ENCODE measurements around the gene CYBA.
A peak's percentile ranks its signal among the peaks of the same experiment; 100 is the strongest.

Gene CYBA

DNA sequence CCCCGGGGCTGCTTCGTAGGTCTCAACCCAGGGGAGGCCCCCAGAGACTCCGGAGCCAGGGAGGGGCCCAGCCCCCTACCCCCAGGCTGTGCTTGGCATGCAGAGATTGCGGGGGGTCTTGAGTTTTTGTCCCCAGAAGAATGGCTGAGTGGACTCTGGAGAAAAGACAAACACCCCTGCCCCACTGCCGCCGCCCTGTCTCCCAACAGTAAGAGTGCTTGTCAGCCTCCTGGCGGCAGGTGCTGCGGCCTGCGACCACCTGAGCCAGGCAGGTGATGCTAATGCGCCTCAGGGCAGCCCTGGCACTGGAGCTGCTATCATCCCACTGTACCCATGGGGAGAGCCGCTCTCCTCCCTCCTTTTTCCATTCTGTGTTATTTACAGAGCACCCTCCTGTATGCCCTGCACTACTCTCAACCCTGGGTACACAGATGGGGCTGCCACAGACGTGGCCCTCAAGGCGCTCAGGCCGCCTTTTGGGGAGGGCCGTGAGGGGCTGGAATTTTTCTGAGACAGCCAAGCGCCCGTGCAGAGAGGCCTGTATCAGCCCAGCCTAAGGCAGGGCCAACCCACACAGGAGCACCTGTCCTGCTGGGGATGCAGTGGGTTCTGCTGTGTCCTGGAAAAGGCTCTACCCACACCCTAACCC, 15.1 kb downstream of the CYBA start:
- H4K20me1 ChIP-seq (ENCODE audit: insufficient read depth, low read length) = peaks cover 10% of the 10 kb centered on the region
- H3K4me1 ChIP-seq (ENCODE audit: low read length) = peaks cover 44% of the 10 kb centered on the region
- peaks cover 59% of the 10 kb centered on the region for H3K27me3 ChIP-seq (ENCODE audit: low read depth, low read length)
- peak overlapping the region; percentile 96; the same call in 1 of the 2 replicates for H3K4me3 ChIP-seq (ENCODE audit: low read length)
- peak overlapping the region; percentile 100; the same call in 1 of the 2 replicates for H3K4me2 ChIP-seq (ENCODE audit: low read length)
- H3K9me3 ChIP-seq (ENCODE audit: insufficient read depth, low read length) = no peaks in the 10 kb centered on the region
- no peak overlapping the region for H3K27ac ChIP-seq (ENCODE audit: low read length)
- H2AFZ ChIP-seq (ENCODE audit: low read depth, low read length) = no peak overlapping the region
- H3K79me2 ChIP-seq (ENCODE audit: low read length) = no peaks in the 10 kb centered on the region
- TF ChIP-seq, protein P1, sequence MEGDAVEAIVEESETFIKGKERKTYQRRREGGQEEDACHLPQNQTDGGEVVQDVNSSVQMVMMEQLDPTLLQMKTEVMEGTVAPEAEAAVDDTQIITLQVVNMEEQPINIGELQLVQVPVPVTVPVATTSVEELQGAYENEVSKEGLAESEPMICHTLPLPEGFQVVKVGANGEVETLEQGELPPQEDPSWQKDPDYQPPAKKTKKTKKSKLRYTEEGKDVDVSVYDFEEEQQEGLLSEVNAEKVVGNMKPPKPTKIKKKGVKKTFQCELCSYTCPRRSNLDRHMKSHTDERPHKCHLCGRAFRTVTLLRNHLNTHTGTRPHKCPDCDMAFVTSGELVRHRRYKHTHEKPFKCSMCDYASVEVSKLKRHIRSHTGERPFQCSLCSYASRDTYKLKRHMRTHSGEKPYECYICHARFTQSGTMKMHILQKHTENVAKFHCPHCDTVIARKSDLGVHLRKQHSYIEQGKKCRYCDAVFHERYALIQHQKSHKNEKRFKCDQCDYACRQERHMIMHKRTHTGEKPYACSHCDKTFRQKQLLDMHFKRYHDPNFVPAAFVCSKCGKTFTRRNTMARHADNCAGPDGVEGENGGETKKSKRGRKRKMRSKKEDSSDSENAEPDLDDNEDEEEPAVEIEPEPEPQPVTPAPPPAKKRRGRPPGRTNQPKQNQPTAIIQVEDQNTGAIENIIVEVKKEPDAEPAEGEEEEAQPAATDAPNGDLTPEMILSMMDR (IDR thresholded peaks at IDR 0.05; ENCODE audit: low read depth, low read length) = no peak
- TF ChIP-seq EZH2phosphoT487 (IDR thresholded peaks at IDR 0.05; ENCODE audit: low read depth) = 0 out of 2 replicates have a peak, but pooled peaks have one; percentile 12
- peaks cover 7% of the 10 kb centered on the region for H3K36me3 ChIP-seq (replicated peaks; ENCODE audit: low read depth, low read length)
- H3K9ac ChIP-seq (ENCODE audit: low read length) = no peak overlapping the region

DNA sequence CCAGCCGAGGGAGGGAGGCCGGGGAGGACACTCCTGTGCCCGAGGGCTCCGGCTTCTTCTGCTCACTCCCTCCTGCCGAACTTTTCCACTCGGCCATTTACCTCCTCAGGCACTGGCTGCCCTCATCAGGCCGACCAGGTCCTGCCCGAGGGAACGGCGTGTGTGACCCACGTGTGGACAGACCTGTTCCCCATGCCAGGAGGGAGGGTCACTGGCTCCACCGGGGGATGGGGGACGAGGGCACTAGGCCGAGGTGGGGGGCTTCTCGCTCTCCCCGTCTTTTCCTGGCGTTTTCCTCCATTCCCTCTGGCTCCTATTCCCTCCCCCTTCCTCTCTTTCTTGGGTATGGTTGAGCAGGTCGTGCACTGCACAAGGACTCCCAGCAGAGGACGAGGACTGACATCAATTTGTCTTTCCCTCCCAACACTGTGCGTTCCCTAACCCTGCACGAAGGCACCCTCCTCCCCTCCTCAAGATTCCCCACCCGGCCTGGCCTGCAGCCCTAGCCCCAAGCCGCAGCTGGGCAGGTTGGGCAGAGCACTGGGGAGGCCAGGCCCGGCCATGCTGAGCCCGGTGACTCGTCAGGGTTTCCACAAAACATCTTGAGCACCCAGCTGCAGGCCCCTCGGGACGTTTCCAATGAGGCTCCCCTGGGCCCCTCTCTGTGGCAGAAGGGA, 15.7 kb downstream of the CYBA start:
- H3K36me3 ChIP-seq (replicated peaks; ENCODE audit: low read depth, low read length) = peaks cover 11% of the 10 kb centered on the region
- H3K4me1 ChIP-seq (ENCODE audit: low read length) = peaks cover 44% of the 10 kb centered on the region
- peaks cover 10% of the 10 kb centered on the region for H4K20me1 ChIP-seq (ENCODE audit: insufficient read depth, low read length)
- peaks cover 52% of the 10 kb centered on the region for H3K27me3 ChIP-seq (ENCODE audit: low read depth, low read length)
- H3K9ac ChIP-seq (ENCODE audit: low read length) = peak overlapping the region; percentile 78; the same call in 1 of the 2 replicates
- peak overlapping the region; percentile 100 for H3K4me2 ChIP-seq (ENCODE audit: low read length)
- H2AFZ ChIP-seq (ENCODE audit: low read depth, low read length) = no peak overlapping the region
- H3K4me3 ChIP-seq (ENCODE audit: low read length) = peak overlapping the region; percentile 96
- H3K27ac ChIP-seq (ENCODE audit: low read length) = no peak overlapping the region
- H3K79me2 ChIP-seq (ENCODE audit: low read length) = no peaks in the 10 kb centered on the region
- TF ChIP-seq, protein P1 (IDR thresholded peaks at IDR 0.05; ENCODE audit: low read depth, low read length) = no peak
- no peak for TF ChIP-seq EZH2phosphoT487 (IDR thresholded peaks at IDR 0.05; ENCODE audit: low read depth)
- no peaks in the 10 kb centered on the region for H3K9me3 ChIP-seq (ENCODE audit: insufficient read depth, low read length)

DNA sequence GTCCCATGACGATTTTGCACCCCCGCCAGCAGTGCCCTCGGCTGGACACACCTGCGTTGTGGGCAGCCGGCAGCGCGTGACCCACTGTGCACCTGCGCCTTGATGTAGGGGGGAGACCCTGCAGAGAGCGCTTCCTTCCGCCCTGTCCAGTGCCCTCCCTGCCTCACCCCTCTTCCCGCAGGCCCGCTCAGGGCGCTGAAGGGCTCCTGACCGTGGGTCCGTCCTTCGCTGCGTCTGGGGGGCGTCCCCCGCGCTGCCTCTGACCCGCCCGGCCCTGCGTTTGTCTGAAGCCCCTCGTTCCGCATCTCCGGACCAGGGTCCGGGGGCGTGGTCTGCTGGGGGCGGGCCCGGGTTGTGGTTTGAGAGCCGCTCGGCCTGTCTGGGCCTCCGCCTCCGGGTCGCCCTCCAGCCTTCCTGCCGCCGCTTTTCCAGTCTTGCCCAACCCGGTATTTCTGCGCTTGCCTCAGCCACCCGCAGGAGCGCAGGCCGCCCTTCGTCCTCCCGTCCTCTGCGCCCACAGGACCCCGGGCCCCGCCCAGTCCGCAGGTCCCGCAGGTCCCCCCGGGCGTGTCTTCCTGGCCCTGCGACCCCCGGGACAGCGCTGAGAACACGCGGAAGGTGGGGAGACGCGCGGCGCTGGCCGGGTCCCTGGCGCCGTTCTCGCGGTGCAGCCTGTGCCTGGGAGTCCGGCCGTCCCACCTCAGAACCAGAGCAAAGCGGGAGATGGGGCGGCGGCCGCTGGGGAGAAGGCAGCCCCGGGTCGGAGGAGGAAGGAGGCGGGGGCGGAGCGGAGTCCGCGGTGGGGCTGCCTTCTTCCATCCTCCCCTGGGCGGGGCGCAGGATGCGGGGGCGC, 16.5 kb downstream of the CYBA start:
- no peaks in the 10 kb centered on the region for H3K9me3 ChIP-seq (ENCODE audit: insufficient read depth, low read length)
- peak overlapping the region; percentile 78 for H3K9ac ChIP-seq (ENCODE audit: low read length)
- peak overlapping the region; percentile 96 for H3K4me3 ChIP-seq (ENCODE audit: low read length)
- H3K4me2 ChIP-seq (ENCODE audit: low read length) = peak overlapping the region; percentile 100
- no peaks in the 10 kb centered on the region for H3K79me2 ChIP-seq (ENCODE audit: low read length)
- H2AFZ ChIP-seq (ENCODE audit: low read depth, low read length) = peak overlapping the region; percentile 48; the same call in 1 of the 2 replicates
- H3K27me3 ChIP-seq (ENCODE audit: low read depth, low read length) = peaks cover 45% of the 10 kb centered on the region
- peaks cover 8% of the 10 kb centered on the region for H4K20me1 ChIP-seq (ENCODE audit: insufficient read depth, low read length)
- no peak for TF ChIP-seq EZH2phosphoT487 (IDR thresholded peaks at IDR 0.05; ENCODE audit: low read depth)
- TF ChIP-seq, protein P1 (IDR thresholded peaks at IDR 0.05; ENCODE audit: low read depth, low read length) = no peak
- peaks cover 16% of the 10 kb centered on the region for H3K36me3 ChIP-seq (replicated peaks; ENCODE audit: low read depth, low read length)
- peak overlapping the region; percentile 28; the same call in 1 of the 2 replicates for H3K27ac ChIP-seq (ENCODE audit: low read length)
- peaks cover 38% of the 10 kb centered on the region for H3K4me1 ChIP-seq (ENCODE audit: low read length)

Measured in OCI-LY3 (cell line).